K562 (cell line): ENCODE results near the gene YJEFN3. TPM values are rescaled to one million over a fixed set of nuclear protein-coding genes. Genes with fewer than 3 reads are reported as not detected.

Source experiments
- BMI1 ChIP-seq: fragments of 150-350 bp; IDR thresholded peaks from 2 replicates; pipeline ENCODE4 v1.6.1; 2014; ENCODE audit warnings: low read length
- DACH1 ChIP-seq: fragments of 450-650 bp; IDR thresholded peaks from 2 replicates; pipeline ENCODE4 v1.6.1; 2018; ENCODE audit not compliant: partially characterized antibody
- EHMT2 ChIP-seq: fragments of 450-650 bp; IDR thresholded peaks from 2 replicates; pipeline ENCODE4 v1.6.1; 2018; ENCODE audit warnings: antibody characterized with exemption
- FOXK2 ChIP-seq, 2 experiments: fragments of 450-650 bp; IDR thresholded peaks in 1 of 2; conservative IDR thresholded peaks in 1 of 2; 2 replicates each; pipeline ENCODE4 v1.6.1; 2016; ENCODE audit warnings: low read depth in 2 of 2, mild to moderate bottlenecking in 1 of 2
- HCFC1 ChIP-seq: IDR thresholded peaks from 2 replicates; pipeline ENCODE4 v1.6.1; 2012; ENCODE audit warnings: low read depth, low read length, improper control_type of control experiment
- HMGN3 ChIP-seq: IDR thresholded peaks from 2 replicates; pipeline ENCODE4 v1.6.1; 2011; ENCODE audit warnings: borderline replicate concordance, low read depth, mild to moderate bottlenecking, mixed read lengths, low read length; ENCODE audit not compliant: insufficient read length; ENCODE audit errors: extremely low read depth
- HSF4 ChIP-seq: fragments of 250-450 bp; sonication (Bioruptor Pico); IDR thresholded peaks from 2 replicates; pipeline ENCODE4 v2.1.2; 2022; ENCODE audit warnings: mild to moderate bottlenecking, moderate library complexity, borderline replicate concordance
- NCOA6 ChIP-seq: fragments of 450-650 bp; IDR thresholded peaks from 2 replicates; pipeline ENCODE4 v1.6.1; 2017; ENCODE audit warnings: mild to moderate bottlenecking
- PCBP2 ChIP-seq: fragments of 200-400 bp; formaldehyde crosslinking; IDR thresholded peaks from 2 replicates; pipeline ENCODE4 v1.6.1; 2018; ENCODE audit warnings: low read length, low read depth, mild to moderate bottlenecking, moderate library complexity; ENCODE audit not compliant: poor library complexity, severe bottlenecking
- RBM34 ChIP-seq: fragments of 200-400 bp; formaldehyde crosslinking; IDR thresholded peaks from 2 replicates; pipeline ENCODE4 v1.6.1; 2018; ENCODE audit warnings: low read length, borderline replicate concordance; ENCODE audit not compliant: insufficient read depth
- RBM39 ChIP-seq: fragments of 200-400 bp; formaldehyde crosslinking; optimal IDR thresholded peaks from 2 replicates; pipeline ENCODE3; 2018; ENCODE audit warnings: low read depth, low read length
- SIN3B ChIP-seq: fragments of 450-650 bp; IDR thresholded peaks from 2 replicates; pipeline ENCODE4 v1.6.1; 2017; ENCODE audit warnings: low read depth, mild to moderate bottlenecking, moderate library complexity
- TOE1 ChIP-seq, 2 experiments: fragments of 450-650 bp in 1 of 2; sonication (generic) in 1 of 2; formaldehyde crosslinking in 1 of 2; IDR thresholded peaks; 2 replicates each; pipeline versions ENCODE4 v1.7.1 to v1.8.0; 2016 to 2022; ENCODE audit warnings: borderline replicate concordance in 2 of 2, mild to moderate bottlenecking in 2 of 2, antibody characterized with exemption in 1 of 2, inconsistent platforms in 1 of 2, low read depth in 1 of 2, missing genetic modification reagents in 1 of 2, moderate library complexity in 1 of 2
- YBX1 ChIP-seq: fragments of 450-650 bp; IDR thresholded peaks from 2 replicates; pipeline ENCODE4 v1.7.1; 2016; ENCODE audit warnings: mild to moderate bottlenecking
- ZBTB1 ChIP-seq: sonication (generic); formaldehyde crosslinking; IDR thresholded peaks from 2 replicates; pipeline ENCODE4 v1.8.1; 2023; ENCODE audit warnings: missing genetic modification reagents, low read depth, mild to moderate bottlenecking, borderline replicate concordance
- ZBTB49 ChIP-seq: sonication (generic); formaldehyde crosslinking; IDR thresholded peaks from 2 replicates; pipeline ENCODE4 v1.8.0; 2022; ENCODE audit warnings: missing genetic modification reagents, mild to moderate bottlenecking, borderline replicate concordance
- ZNF175 ChIP-seq: fragments of 200-800 bp; sonication (Bioruptor generic); IDR thresholded peaks from 2 replicates; pipeline ENCODE4 v1.6.1; 2016; ENCODE audit warnings: low read depth, mild to moderate bottlenecking, missing genetic modification characterization, missing compliant biosample characterization
- ZNF23 ChIP-seq: fragments of 250-450 bp; sonication (Bioruptor Pico); IDR thresholded peaks from 2 replicates; pipeline ENCODE4 v1.4.0; 2020; ENCODE audit warnings: mild to moderate bottlenecking
- ZNF436 ChIP-seq: fragments of 250-450, 450-650 bp; sonication (Bioruptor Pico); formaldehyde crosslinking; IDR thresholded peaks from 2 replicates; pipeline ENCODE4 v1.7.0; 2020; ENCODE audit warnings: mild to moderate bottlenecking
- ZNF449 ChIP-seq: fragments of 250-450 bp; sonication (Bioruptor Pico); IDR thresholded peaks from 2 replicates; pipeline ENCODE4 v1.8.0; 2022; ENCODE audit warnings: moderate library complexity, mild to moderate bottlenecking, inconsistent platforms
- polyA plus RNA-seq, 8 experiments: library from polyadenylated mRNA; depleted of rRNA in 4 of 8; stranded (reverse) in 5 of 8; unstranded in 3 of 8; fragments of >200 nt; fragmentation: Nextera tagmentation in 2 of 8; fragmentation: Illumina TruSeq in 1 of 8; extraction: Ambion mirVana in 2 of 8; extraction: Trizol in 1 of 8; gene quantifications; 2 replicates each; pipeline versions ENCODE4 v1.2.1 to v1.2.3, GENCODE V29; 2011 to 2014; ENCODE audit warnings: inconsistent platforms in 1 of 8, missing spikeins in 1 of 8
- total RNA-seq, 7 experiments: library from RNA; depleted of rRNA in 6 of 7; stranded (reverse); fragments of >200 nt in 6 of 7; fragmentation: Illumina TruSeq in 2 of 7; extraction: Trizol in 2 of 7; gene quantifications; 2 replicates each; pipeline versions ENCODE4 v1.2.1 to v1.2.3, GENCODE V29; 2011 to 2021; ENCODE audit warnings: low replicate concordance in 1 of 7
- TF ChIP-seq, protein P1 (sequence below): sonication (generic); formaldehyde crosslinking; IDR thresholded peaks from 2 replicates; pipeline ENCODE4 v1.8.0; 2022; ENCODE audit warnings: missing genetic modification reagents, mild to moderate bottlenecking, borderline replicate concordance

The YJEFN3 gene
- total and polyA plus RNA-seq, 9 of the 15 experiments (the other 6 are each of a cell fraction or from before 2014, with no cell fraction given) = 0.04 to 5.8 (median 1.3) TPM; not detected in 1

GRCh38 chr19:19515642-19516519 lies 12.8 kb upstream of the YJEFN3 start, which contains the start of gene NDUFA13 (continued):
- TF ChIP-seq PCBP2 = no peak
- no peak for TF ChIP-seq DACH1
- TF ChIP-seq TOE1 (IDR thresholded peaks at IDR 0.05; ENCODE audit: borderline replicate concordance) = 0 out of 2 replicates have a peak, but pooled peaks have one; percentile 52
- TF ChIP-seq TOE1 (CRISPR knock-in tag; IDR thresholded peaks at IDR 0.05; ENCODE audit: borderline replicate concordance, low read depth) = no peak
- TF ChIP-seq NCOA6 = no peak
- no peak for TF ChIP-seq ZNF449
- no peak for TF ChIP-seq ZBTB49 (CRISPR knock-in tag)
- no peak for TF ChIP-seq ZNF436 (CRISPR knock-in tag)
- TF ChIP-seq ZBTB1 (CRISPR knock-in tag) = no peak
- TF ChIP-seq HMGN3 = peak; percentile 63
- TF ChIP-seq SIN3B = peak; percentile 60; the same call in 1 of the 2 replicates
- no peak for TF ChIP-seq RBM34
- TF ChIP-seq EHMT2 = no peak
- TF ChIP-seq, protein P1, sequence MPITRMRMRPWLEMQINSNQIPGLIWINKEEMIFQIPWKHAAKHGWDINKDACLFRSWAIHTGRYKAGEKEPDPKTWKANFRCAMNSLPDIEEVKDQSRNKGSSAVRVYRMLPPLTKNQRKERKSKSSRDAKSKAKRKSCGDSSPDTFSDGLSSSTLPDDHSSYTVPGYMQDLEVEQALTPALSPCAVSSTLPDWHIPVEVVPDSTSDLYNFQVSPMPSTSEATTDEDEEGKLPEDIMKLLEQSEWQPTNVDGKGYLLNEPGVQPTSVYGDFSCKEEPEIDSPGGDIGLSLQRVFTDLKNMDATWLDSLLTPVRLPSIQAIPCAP (CRISPR knock-in tag) = no peak
- peak; percentile 96 for TF ChIP-seq HCFC1
- TF ChIP-seq ZNF23 (CRISPR knock-in tag) = no peak
- TF ChIP-seq RBM39 = no peak
- TF ChIP-seq ZNF175 = no peak; the same call in 1 of the 2 replicates
- TF ChIP-seq HSF4 (CRISPR knock-in tag) = no peak
- TF ChIP-seq FOXK2 (conservative IDR thresholded peaks at IDR 0.05 in 1 of 2, IDR thresholded peaks at IDR 0.05 in 1 of 2; ENCODE audit: low read depth in 2 of 2) = peak; percentile 16 to 22; a peak in 1 of 4 replicates
- TF ChIP-seq BMI1 = no peak
- TF ChIP-seq YBX1 = no peak
